Activated CD8-positive, alpha-beta memory T cell treated with anti-CD3 and anti-CD28 coated beads, Interleukin-2, amount 50 U/mL, for 1 hour (primary cell): ENCODE data around the gene YARS1.

ENCODE experiments used
- DNase-seq: peaks from one replicate; pipeline ENCODE4 v3.0.0-alpha.2; 2020; ENCODE audit errors: extremely low read depth

Gene YARS1

GRCh38 chr1:32780628-32781234, 36.4 kb downstream of the YARS1 start:
- DNase-seq: no peak

GRCh38 chr1:32780005-32780404, 37.2 kb downstream of the YARS1 start:
- no peak for DNase-seq

GRCh38 chr1:32779242-32779641, 37.9 kb downstream of the YARS1 start:
- DNase-seq: no peak

GRCh38 chr1:32775640-32776337, 41.4 kb downstream of the YARS1 start:
- DNase-seq: no peak

GRCh38 chr1:32774950-32775634, 42.1 kb downstream of the YARS1 start:
- DNase-seq: no peak

- DNase-seq: no peak
These were observed 42.7 kb downstream of the YARS1 start for GRCh38 chr1:32774464-32774808.

GRCh38 chr1:32773764-32774463, 43.2 kb downstream of the YARS1 start:
- DNase-seq: no peak

GRCh38 chr1:32773018-32773763, 44.0 kb downstream of the YARS1 start:
- DNase-seq: no peak

- no peak for DNase-seq
These were observed 44.7 kb downstream of the YARS1 start for GRCh38 chr1:32772281-32773017.

- DNase-seq: no peak
These were observed 45.4 kb downstream of the YARS1 start for GRCh38 chr1:32771561-32772280.

- no peak for DNase-seq
These were observed 46.2 kb downstream of the YARS1 start for GRCh38 chr1:32770741-32771548.

GRCh38 chr1:32770221-32770731, 46.9 kb downstream of the YARS1 start:
- DNase-seq: no peak

- DNase-seq: no peak
These were observed 47.5 kb downstream of the YARS1 start for GRCh38 chr1:32769524-32770220.

- DNase-seq: no peak
These were observed 48.9 kb downstream of the YARS1 start for GRCh38 chr1:32768110-32768850.

GRCh38 chr1:32767641-32768040, 49.5 kb downstream of the YARS1 start:
- DNase-seq: no peak

GRCh38 chr1:32767156-32767555, 50.0 kb downstream of the YARS1 start:
- no peak for DNase-seq

- DNase-seq: no peak
These were observed 50.7 kb downstream of the YARS1 start for GRCh38 chr1:32766328-32766972.
